Parathyroid adenoma (tissue), 2 donors: ENCODE measurements around the gene CEBPA.

Experiments
- H2AFZ ChIP-seq: fragments of 300-600 bp; sonication (generic); one replicate; pipeline ENCODE4 v1.7.0; 2017; ENCODE audit warnings: antibody characterized with exemption, mild to moderate bottlenecking
- H3K27ac ChIP-seq: fragments of 300-600 bp; sonication (generic); one replicate; pipeline ENCODE4 v1.7.0; 2017
- H3K27me3 ChIP-seq: fragments of 300-600 bp; sonication (generic); one replicate; pipeline ENCODE4 v1.7.0; 2017; ENCODE audit warnings: low read length; ENCODE audit not compliant: control insufficient read depth, insufficient read depth
- H3K36me3 ChIP-seq: fragments of 300-600 bp; sonication (generic); one replicate; pipeline ENCODE4 v1.7.0; 2017; ENCODE audit warnings: low read length; ENCODE audit not compliant: control insufficient read depth, insufficient read depth
- H3K4me1 ChIP-seq: fragments of 300-600 bp; sonication (generic); one replicate; pipeline ENCODE4 v1.7.0; 2017; ENCODE audit warnings: control low read depth
- H3K4me2 ChIP-seq: fragments of 300-600 bp; sonication (generic); one replicate; pipeline ENCODE4 v1.7.0; 2017; ENCODE audit warnings: low read length
- H3K4me3 ChIP-seq: fragments of 300-600 bp; sonication (generic); one replicate; pipeline ENCODE4 v1.7.0; 2017; ENCODE audit warnings: low read depth, low read length
- H3K79me2 ChIP-seq: fragments of 300-600 bp; sonication (generic); one replicate; pipeline ENCODE4 v1.7.0; 2017; ENCODE audit warnings: control low read depth
- H3K9ac ChIP-seq: fragments of 300-600 bp; sonication (generic); one replicate; pipeline ENCODE4 v1.7.0; 2017; ENCODE audit warnings: mild to moderate bottlenecking
- H3K9me3 ChIP-seq: fragments of 300-600 bp; sonication (generic); one replicate; pipeline ENCODE4 v1.7.0; 2017; ENCODE audit warnings: low read length; ENCODE audit not compliant: control insufficient read depth
- TF ChIP-seq, protein P1 (sequence below): fragments of 300-600 bp; sonication (generic); IDR thresholded peaks from one replicate; pipeline ENCODE4 v1.7.0; 2017; ENCODE audit warnings: antibody characterized with exemption, mild to moderate bottlenecking
- donor health status: primary hyperparathyroidism.

Gene CEBPA

DNA sequence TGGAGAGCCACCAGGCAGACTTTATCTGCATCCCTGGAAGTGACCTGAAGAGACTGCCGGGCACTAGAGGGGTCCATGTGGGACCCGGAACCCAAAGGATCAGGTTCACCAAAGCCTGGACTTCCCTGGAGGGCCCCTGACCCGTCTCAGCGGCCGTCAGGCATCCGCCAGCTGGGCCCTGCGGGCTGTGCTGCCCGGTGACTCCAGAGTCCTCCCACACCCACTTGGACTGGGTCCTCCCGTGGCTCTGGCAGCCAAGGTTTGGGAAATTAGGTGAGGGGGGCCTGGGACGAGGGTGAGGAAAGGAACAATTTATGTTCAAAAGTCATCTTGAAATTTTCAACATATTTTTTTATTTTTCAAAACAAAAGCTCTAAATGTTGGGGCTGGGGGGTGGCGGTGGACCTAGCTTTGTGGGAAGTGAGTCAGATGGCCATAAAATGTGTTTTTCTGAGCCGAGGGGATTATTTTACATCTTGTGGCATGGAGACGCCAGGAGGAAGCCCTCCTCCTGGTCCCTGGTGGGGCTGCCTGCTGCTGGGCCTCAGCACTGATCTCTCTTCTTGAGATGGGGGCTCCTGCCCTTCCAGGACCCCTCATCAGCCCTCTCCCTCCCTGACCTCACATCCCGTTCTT lies 20.2 kb downstream of the CEBPA start:
- H3K4me3 ChIP-seq = no peak overlapping the region
- no peaks in the 10 kb centered on the region for H3K9me3 ChIP-seq
- no peaks in the 10 kb centered on the region for H3K79me2 ChIP-seq
- TF ChIP-seq, protein P1, sequence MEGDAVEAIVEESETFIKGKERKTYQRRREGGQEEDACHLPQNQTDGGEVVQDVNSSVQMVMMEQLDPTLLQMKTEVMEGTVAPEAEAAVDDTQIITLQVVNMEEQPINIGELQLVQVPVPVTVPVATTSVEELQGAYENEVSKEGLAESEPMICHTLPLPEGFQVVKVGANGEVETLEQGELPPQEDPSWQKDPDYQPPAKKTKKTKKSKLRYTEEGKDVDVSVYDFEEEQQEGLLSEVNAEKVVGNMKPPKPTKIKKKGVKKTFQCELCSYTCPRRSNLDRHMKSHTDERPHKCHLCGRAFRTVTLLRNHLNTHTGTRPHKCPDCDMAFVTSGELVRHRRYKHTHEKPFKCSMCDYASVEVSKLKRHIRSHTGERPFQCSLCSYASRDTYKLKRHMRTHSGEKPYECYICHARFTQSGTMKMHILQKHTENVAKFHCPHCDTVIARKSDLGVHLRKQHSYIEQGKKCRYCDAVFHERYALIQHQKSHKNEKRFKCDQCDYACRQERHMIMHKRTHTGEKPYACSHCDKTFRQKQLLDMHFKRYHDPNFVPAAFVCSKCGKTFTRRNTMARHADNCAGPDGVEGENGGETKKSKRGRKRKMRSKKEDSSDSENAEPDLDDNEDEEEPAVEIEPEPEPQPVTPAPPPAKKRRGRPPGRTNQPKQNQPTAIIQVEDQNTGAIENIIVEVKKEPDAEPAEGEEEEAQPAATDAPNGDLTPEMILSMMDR = no peak
- peaks cover 6% of the 10 kb centered on the region for H3K4me1 ChIP-seq
- no peaks in the 10 kb centered on the region for H3K27me3 ChIP-seq
- no peaks in the 10 kb centered on the region for H3K36me3 ChIP-seq
- H3K27ac ChIP-seq = no peak overlapping the region
- H3K9ac ChIP-seq = no peak overlapping the region
- no peak overlapping the region for H2AFZ ChIP-seq
- no peak overlapping the region for H3K4me2 ChIP-seq

DNA sequence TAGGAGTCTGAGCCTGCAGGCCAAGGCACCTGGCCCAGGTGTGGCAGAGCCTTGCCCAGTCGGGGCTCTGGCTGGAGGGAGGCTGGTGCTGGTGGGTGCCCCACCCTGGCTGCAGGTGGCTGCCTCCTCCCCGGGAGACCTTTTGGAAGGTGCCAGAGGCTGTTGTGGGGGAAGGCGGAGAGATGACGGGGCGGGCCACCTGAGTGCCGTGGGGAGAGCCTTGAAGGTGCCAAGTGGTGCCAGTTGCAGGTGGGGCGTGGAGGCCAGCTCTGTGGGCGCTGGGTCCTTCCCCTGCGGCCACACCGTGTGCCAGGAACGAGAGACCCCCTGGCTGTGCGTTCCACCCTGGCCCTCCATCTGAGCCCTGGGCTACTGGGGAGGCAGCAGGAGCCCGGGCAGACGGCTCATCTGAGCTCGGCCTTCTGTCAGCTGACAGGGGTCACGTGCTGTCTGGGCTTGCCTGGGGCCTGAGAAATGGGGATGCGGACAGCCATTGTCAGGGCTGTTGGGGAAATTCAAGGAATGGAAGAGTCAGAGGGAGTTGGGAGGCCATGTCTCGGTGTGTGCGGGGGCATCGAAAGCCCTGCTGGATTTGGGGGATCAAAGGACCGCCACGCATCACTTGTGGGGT lies 20.9 kb downstream of the CEBPA start:
- no peak overlapping the region for H2AFZ ChIP-seq
- no peak overlapping the region for H3K9ac ChIP-seq
- no peaks in the 10 kb centered on the region for H3K9me3 ChIP-seq
- H3K27ac ChIP-seq = no peak overlapping the region
- no peak overlapping the region for H3K4me3 ChIP-seq
- TF ChIP-seq, protein P1 = no peak
- H3K4me1 ChIP-seq = peaks cover 6% of the 10 kb centered on the region
- no peaks in the 10 kb centered on the region for H3K27me3 ChIP-seq
- no peak overlapping the region for H3K4me2 ChIP-seq
- no peaks in the 10 kb centered on the region for H3K79me2 ChIP-seq
- H3K36me3 ChIP-seq = no peaks in the 10 kb centered on the region

DNA sequence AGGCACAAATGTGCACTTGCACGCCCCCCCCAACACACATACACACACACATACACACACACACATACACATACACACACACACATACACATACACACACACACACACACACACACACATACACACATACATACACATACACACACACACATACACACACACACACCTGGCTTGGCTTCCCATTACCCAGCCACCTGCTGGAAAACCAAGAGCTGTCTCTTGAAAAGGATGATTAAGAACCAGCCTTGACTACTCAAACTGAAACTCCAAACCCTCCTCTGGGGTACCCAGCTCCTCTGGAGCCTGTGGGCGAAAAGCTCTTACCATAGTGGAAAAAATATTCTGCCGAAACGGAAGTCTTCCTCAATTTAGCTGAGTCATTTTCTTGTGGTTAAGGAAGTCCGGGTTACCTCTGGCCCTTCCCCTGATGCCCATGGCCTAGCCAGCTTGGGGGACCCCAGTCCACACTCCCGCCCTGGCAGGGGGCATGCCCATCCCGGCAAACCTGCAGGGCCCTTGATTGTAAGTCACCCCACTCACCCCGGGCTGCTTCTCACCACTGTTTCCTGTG lies 21.9 kb downstream of the CEBPA start:
- H3K9me3 ChIP-seq = no peaks in the 10 kb centered on the region
- H3K27ac ChIP-seq = no peak overlapping the region
- no peaks in the 10 kb centered on the region for H3K27me3 ChIP-seq
- no peak overlapping the region for H3K9ac ChIP-seq
- H3K79me2 ChIP-seq = no peaks in the 10 kb centered on the region
- no peak overlapping the region for H2AFZ ChIP-seq
- TF ChIP-seq, protein P1 = no peak
- no peaks in the 10 kb centered on the region for H3K36me3 ChIP-seq
- peaks cover 3% of the 10 kb centered on the region for H3K4me1 ChIP-seq
- no peak overlapping the region for H3K4me3 ChIP-seq
- H3K4me2 ChIP-seq = no peak overlapping the region

DNA sequence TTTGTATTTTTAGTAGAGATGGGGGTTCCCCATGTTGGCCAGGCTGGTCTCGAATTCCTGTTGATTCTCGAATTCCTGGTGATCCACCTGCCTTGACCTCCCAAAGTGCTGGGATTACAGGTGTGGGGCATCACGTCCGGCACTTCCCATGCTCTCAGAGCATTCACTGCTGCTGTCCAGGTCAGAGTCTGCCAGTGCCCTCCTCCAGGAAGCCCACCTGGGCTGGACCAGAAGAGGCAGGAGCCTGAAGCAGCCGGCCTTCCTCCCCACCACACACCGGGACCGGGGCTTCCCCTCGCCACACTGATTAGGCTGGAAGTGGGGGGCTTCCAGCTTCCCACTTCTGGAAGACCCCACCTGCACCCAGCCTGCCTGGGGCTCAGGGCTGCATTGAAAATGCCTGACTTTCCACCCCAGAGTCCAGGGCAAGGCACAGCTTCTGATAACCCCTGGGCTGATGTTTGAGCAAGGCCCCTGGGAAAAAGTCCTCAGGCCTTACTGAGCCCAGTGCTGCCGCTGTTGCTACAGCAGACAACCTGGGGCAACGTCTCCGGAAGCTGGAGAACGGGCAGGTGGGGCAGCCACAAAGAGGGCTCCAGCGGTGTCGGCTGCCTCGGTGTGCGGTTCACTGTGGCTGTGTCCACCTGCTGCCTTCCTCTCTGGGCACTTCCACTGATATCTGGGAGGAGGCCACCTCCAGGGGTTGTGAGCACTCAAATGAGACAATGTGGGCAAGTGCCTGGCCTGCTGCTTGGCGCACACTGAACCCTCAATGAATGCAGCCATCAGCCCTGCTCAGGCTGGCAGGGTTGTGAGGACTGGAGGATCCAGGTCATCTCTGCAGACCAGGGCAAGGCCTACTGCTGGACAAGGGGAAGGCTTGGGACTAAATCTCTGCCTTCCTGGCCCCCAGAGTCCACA lies 22.6 kb downstream of the CEBPA start:
- H2AFZ ChIP-seq = no peak overlapping the region
- H3K36me3 ChIP-seq = no peaks in the 10 kb centered on the region
- H3K27me3 ChIP-seq = no peaks in the 10 kb centered on the region
- no peaks in the 10 kb centered on the region for H3K9me3 ChIP-seq
- no peak overlapping the region for H3K27ac ChIP-seq
- H3K4me2 ChIP-seq = no peak overlapping the region
- H3K4me1 ChIP-seq = no peaks in the 10 kb centered on the region
- TF ChIP-seq, protein P1 = no peak
- no peaks in the 10 kb centered on the region for H3K79me2 ChIP-seq
- H3K9ac ChIP-seq = no peak overlapping the region
- no peak overlapping the region for H3K4me3 ChIP-seq
